ENCODE data around the gene FNIP2.

The FNIP2 gene

DNA sequence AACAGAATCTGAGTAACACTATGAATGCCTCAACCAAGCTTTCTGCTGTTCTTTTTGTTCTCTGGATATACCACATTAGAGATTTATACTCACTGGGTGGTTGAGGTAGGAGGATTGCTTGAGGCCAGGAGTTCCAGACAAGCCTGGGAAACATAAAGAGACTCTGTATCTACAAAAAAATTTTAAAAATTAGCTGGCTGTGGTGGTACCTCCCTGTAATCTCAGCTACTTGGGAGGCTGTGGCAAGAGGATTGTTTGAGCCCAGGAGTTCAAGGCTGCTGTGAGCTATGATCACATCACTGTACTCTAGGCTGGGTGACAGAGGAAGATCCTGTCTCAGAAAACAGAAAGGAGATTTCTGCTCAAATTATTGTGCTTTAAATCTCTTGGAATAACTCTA lies 172.5 kb downstream of the FNIP2 start:
- Histone ChIP-seq H3K9ac (ENCODE audit: low read length) (no peak overlapping the region), H4K91ac (ENCODE audit: low read depth, low read length) (no peak overlapping the region), H4K8ac (ENCODE audit: low read depth, low read length) (no peak overlapping the region), H3K4me1 (ENCODE audit: control insufficient read depth in 1 of 2, insufficient read depth in 2 of 2, low read length in 2 of 2) (no peaks in the 10 kb centered on the region), H2BK12ac (ENCODE audit: low read length) (no peak overlapping the region), H3K23ac (ENCODE audit: low read length) (no peak overlapping the region), H4K12ac (ENCODE audit: low read depth, low read length) (no peak overlapping the region), H3K18ac (ENCODE audit: low read length) (no peak overlapping the region), H3K4me3 (ENCODE audit: low read depth, low read length) (no peak overlapping the region), H3K14ac (ENCODE audit: low read length) (no peak overlapping the region), H2AFZ (ENCODE audit: insufficient read depth, low read length, poor library complexity) (no peak overlapping the region), H2BK120ac (ENCODE audit: insufficient read depth, low read length, poor library complexity) (no peak overlapping the region), H2AK5ac (ENCODE audit: low read length) (no peak overlapping the region), H3K79me2 (ENCODE audit: control insufficient read depth, insufficient read depth, low read length, poor library complexity) (no peaks in the 10 kb centered on the region), H3K27ac (ENCODE audit: low read depth, low read length) (no peak overlapping the region), H3K9me3 (ENCODE audit: insufficient read depth, low read depth, low read length) (no peaks in the 10 kb centered on the region), H3K4ac (ENCODE audit: low read depth, low read length) (no peak overlapping the region), H3K4me2 (ENCODE audit: low read length) (no peak overlapping the region), H3K36me3 (ENCODE audit: control insufficient read depth in 1 of 2, insufficient read depth in 2 of 2, low read length in 2 of 2) (no peaks in the 10 kb centered on the region), H2BK5ac (ENCODE audit: low read depth, low read length, poor library complexity) (no peak overlapping the region), H3K79me1 (ENCODE audit: low read length) (no peaks in the 10 kb centered on the region), H3K27me3 (ENCODE audit: insufficient read depth, low read length) (no peaks in the 10 kb centered on the region)
- DNase-seq: peak; percentile 76 to 86

GRCh38 chr4:158941895-158942294 lies 173.1 kb downstream of the FNIP2 start:
- no peak overlapping the region for H3K4me3 ChIP-seq (ENCODE audit: low read depth, low read length)
- no peak overlapping the region for H2AK5ac ChIP-seq (ENCODE audit: low read length)
- H2BK120ac ChIP-seq (ENCODE audit: insufficient read depth, low read length, poor library complexity): no peak overlapping the region
- no peak overlapping the region for H3K23ac ChIP-seq (ENCODE audit: low read length)
- H3K4me1 ChIP-seq (ENCODE audit: control insufficient read depth in 1 of 2, insufficient read depth in 2 of 2, low read length in 2 of 2): no peaks in the 10 kb centered on the region
- no peak overlapping the region for H3K27ac ChIP-seq (ENCODE audit: low read depth, low read length)
- H3K79me2 ChIP-seq (ENCODE audit: control insufficient read depth, insufficient read depth, low read length, poor library complexity): no peaks in the 10 kb centered on the region
- H3K4ac ChIP-seq (ENCODE audit: low read depth, low read length): no peak overlapping the region
- no peak overlapping the region for H3K4me2 ChIP-seq (ENCODE audit: low read length)
- H3K14ac ChIP-seq (ENCODE audit: low read length): no peak overlapping the region
- H3K36me3 ChIP-seq (ENCODE audit: control insufficient read depth in 1 of 2, insufficient read depth in 2 of 2, low read length in 2 of 2): no peaks in the 10 kb centered on the region
- H3K79me1 ChIP-seq (ENCODE audit: low read length): no peaks in the 10 kb centered on the region
- DNase-seq: no peak
- no peak overlapping the region for H2BK12ac ChIP-seq (ENCODE audit: low read length)
- no peak overlapping the region for H2AFZ ChIP-seq (ENCODE audit: insufficient read depth, low read length, poor library complexity)
- no peak overlapping the region for H2BK5ac ChIP-seq (ENCODE audit: low read depth, low read length, poor library complexity)
- H4K12ac ChIP-seq (ENCODE audit: low read depth, low read length): no peak overlapping the region
- H3K9ac ChIP-seq (ENCODE audit: low read length): no peak overlapping the region
- H3K18ac ChIP-seq (ENCODE audit: low read length): no peak overlapping the region
- no peaks in the 10 kb centered on the region for H3K9me3 ChIP-seq (ENCODE audit: insufficient read depth, low read depth, low read length)
- no CpG with 5 or more reads among the region's 2 CpGs for WGBS (ENCODE audit: extremely low coverage, insufficient coverage, insufficient read length)
- no peaks in the 10 kb centered on the region for H3K27me3 ChIP-seq (ENCODE audit: insufficient read depth, low read length)
- H4K8ac ChIP-seq (ENCODE audit: low read depth, low read length): no peak overlapping the region
- H4K91ac ChIP-seq (ENCODE audit: low read depth, low read length): no peak overlapping the region

DNA sequence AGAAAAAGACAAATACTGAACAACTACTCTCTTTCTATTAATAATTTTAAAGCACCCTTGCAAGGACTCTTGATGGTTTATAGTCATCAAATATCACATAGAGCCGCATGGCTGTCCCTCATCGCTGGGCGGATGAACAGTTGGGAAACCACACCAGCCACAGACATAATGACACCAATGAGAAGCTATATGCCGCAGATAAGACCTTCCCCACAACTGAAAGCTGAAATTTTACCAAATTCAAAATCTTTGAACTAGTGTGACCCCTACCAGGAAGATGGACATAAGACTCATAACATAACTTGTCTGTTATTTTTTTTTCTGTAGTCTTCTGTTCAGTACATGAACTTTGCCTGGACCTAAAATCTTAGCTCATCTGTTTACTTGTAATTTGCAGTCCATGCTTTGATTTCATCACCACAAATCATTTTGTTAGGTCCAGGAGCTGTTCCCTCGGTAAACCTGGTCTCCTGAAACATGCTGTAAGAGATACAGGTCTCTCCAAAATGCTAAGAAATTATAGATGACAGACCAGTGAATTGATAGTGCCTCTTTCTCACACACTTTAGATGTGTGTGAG lies 176.8 kb downstream of the FNIP2 start:
- Histone ChIP-seq H3K18ac (ENCODE audit: low read length) (no peak overlapping the region), H3K36me3 (ENCODE audit: control insufficient read depth in 1 of 2, insufficient read depth in 2 of 2, low read length in 2 of 2) (no peaks in the 10 kb centered on the region), H3K9ac (ENCODE audit: low read length) (no peak overlapping the region), H2BK12ac (ENCODE audit: low read length) (no peak overlapping the region), H3K4me1 (ENCODE audit: control insufficient read depth in 1 of 2, insufficient read depth in 2 of 2, low read length in 2 of 2) (peaks cover 2 to 3% of the 10 kb centered on the region in 2 experiments), H3K4me2 (ENCODE audit: low read length) (no peak overlapping the region), H3K27ac (ENCODE audit: low read depth, low read length) (no peak overlapping the region), H2AFZ (ENCODE audit: insufficient read depth, low read length, poor library complexity) (no peak overlapping the region), H3K79me1 (ENCODE audit: low read length) (peaks cover 3% of the 10 kb centered on the region), H3K9me3 (ENCODE audit: insufficient read depth, low read depth, low read length) (no peaks in the 10 kb centered on the region), H4K12ac (ENCODE audit: low read depth, low read length) (no peak overlapping the region), H3K14ac (ENCODE audit: low read length) (no peak overlapping the region), H2BK120ac (ENCODE audit: insufficient read depth, low read length, poor library complexity) (no peak overlapping the region), H2AK5ac (ENCODE audit: low read length) (no peak overlapping the region), H4K91ac (ENCODE audit: low read depth, low read length) (no peak overlapping the region), H4K8ac (ENCODE audit: low read depth, low read length) (no peak overlapping the region), H3K79me2 (ENCODE audit: control insufficient read depth, insufficient read depth, low read length, poor library complexity) (no peaks in the 10 kb centered on the region), H3K23ac (ENCODE audit: low read length) (no peak overlapping the region), H2BK5ac (ENCODE audit: low read depth, low read length, poor library complexity) (no peak overlapping the region), H3K4me3 (ENCODE audit: low read depth, low read length) (no peak overlapping the region), H3K27me3 (ENCODE audit: insufficient read depth, low read length) (no peaks in the 10 kb centered on the region), H3K4ac (ENCODE audit: low read depth, low read length) (no peak overlapping the region)
- no CpG with 5 or more reads among the region's 5 CpGs for WGBS (ENCODE audit: extremely low coverage, insufficient coverage, insufficient read length)
- no peak for DNase-seq

DNA sequence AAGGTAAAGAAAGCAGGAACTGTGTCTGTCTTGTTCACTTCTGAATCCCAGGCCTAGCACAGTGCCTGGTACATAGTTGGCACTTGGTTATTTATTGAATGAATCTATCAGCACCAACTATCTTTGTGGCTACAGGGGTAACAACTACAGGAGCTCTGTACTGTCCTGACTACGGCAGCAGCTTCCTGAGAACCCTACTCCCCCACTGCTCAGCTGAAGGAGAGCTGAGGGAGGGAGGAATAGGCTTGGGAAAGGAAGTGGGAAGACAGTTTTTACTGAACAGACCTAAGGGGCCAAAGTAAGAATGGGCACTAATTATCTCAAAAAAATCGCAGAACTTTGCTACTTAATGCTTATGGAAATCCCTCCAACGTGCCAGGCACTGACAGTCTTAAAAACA lies 178.0 kb downstream of the FNIP2 start:
- no CpG with 5 or more reads among the region's 3 CpGs for WGBS (ENCODE audit: extremely low coverage, insufficient coverage, insufficient read length)
- no peak overlapping the region for H3K14ac ChIP-seq (ENCODE audit: low read length)

More for the DNA sequence above, 178.0 kb downstream of the FNIP2 start:
- no peak overlapping the region for H2BK5ac ChIP-seq (ENCODE audit: low read depth, low read length, poor library complexity)
- no peak overlapping the region for H3K4me2 ChIP-seq (ENCODE audit: low read length)
- H2BK120ac ChIP-seq (ENCODE audit: insufficient read depth, low read length, poor library complexity): no peak overlapping the region
- H3K27me3 ChIP-seq (ENCODE audit: insufficient read depth, low read length): no peaks in the 10 kb centered on the region
- H2BK12ac ChIP-seq (ENCODE audit: low read length): no peak overlapping the region
- H3K9me3 ChIP-seq (ENCODE audit: insufficient read depth, low read depth, low read length): no peaks in the 10 kb centered on the region
- no peak overlapping the region for H3K4ac ChIP-seq (ENCODE audit: low read depth, low read length)
- no peak overlapping the region for H3K4me3 ChIP-seq (ENCODE audit: low read depth, low read length)
- H3K4me1 ChIP-seq (ENCODE audit: control insufficient read depth in 1 of 2, insufficient read depth in 2 of 2, low read length in 2 of 2): peaks cover 2 to 3% of the 10 kb centered on the region in 2 experiments
- H3K23ac ChIP-seq (ENCODE audit: low read length): no peak overlapping the region
- H4K8ac ChIP-seq (ENCODE audit: low read depth, low read length): no peak overlapping the region
- H4K12ac ChIP-seq (ENCODE audit: low read depth, low read length): no peak overlapping the region
- H2AK5ac ChIP-seq (ENCODE audit: low read length): no peak overlapping the region
- no peaks in the 10 kb centered on the region for H3K36me3 ChIP-seq (ENCODE audit: control insufficient read depth in 1 of 2, insufficient read depth in 2 of 2, low read length in 2 of 2)
- no peak overlapping the region for H3K27ac ChIP-seq (ENCODE audit: low read depth, low read length)
- no peak overlapping the region for H3K18ac ChIP-seq (ENCODE audit: low read length)
- DNase-seq: no peak
- H3K79me2 ChIP-seq (ENCODE audit: control insufficient read depth, insufficient read depth, low read length, poor library complexity): no peaks in the 10 kb centered on the region
- H3K79me1 ChIP-seq (ENCODE audit: low read length): peaks cover 3% of the 10 kb centered on the region
- H2AFZ ChIP-seq (ENCODE audit: insufficient read depth, low read length, poor library complexity): no peak overlapping the region
- no peak overlapping the region for H3K9ac ChIP-seq (ENCODE audit: low read length)
- H4K91ac ChIP-seq (ENCODE audit: low read depth, low read length): no peak overlapping the region

Data from trophoblast cell (in vitro differentiated cells and primary cell).